NT2/D1 (cell line): Measurements from ENCODE around the gene BUD13.

ENCODE experiments used
- SUZ12 ChIP-seq: IDR thresholded peaks from 2 replicates; pipeline ENCODE4 v1.6.1; 2011; ENCODE audit not compliant: insufficient read length, insufficient read depth; ENCODE audit errors: extremely low read depth
- YY1 ChIP-seq: IDR thresholded peaks from 2 replicates; pipeline ENCODE4 v1.6.1; 2011; ENCODE audit not compliant: insufficient read length, insufficient read depth

GRCh38 chr11:116715383-116715782, 57.4 kb downstream of the BUD13 start:
- no peak for TF ChIP-seq SUZ12
- TF ChIP-seq YY1 = no peak
